ENCODE measurements around the gene KRTAP4-11.

The KRTAP4-11 gene

GRCh38 chr17:41105347-41105746, 12.8 kb downstream of the KRTAP4-11 start, which contains the start of gene KRTAP4-9:
TSS of gene KRTAP4-9 (plus strand) at chr17:41105389. CDS start at chr17:41105389, 0 bp downstream.
- 0 out of 2 replicates have a peak, but pooled peaks have one; percentile 15 for TF ChIP-seq REST (IDR thresholded peaks at IDR 0.05; ENCODE audit: low read depth)

- no peak for TF ChIP-seq MAX (IDR thresholded peaks at IDR 0.05)
- no peak for TF ChIP-seq RAD21 (IDR thresholded peaks at IDR 0.05; ENCODE audit: low read depth)
- no peak for TF ChIP-seq CREB1 (IDR thresholded peaks at IDR 0.05; ENCODE audit: low read depth)
- TF ChIP-seq TCF12 (IDR thresholded peaks at IDR 0.05; ENCODE audit: low read depth), result no peak
- no peak for TF ChIP-seq FOXM1 (IDR thresholded peaks at IDR 0.05; ENCODE audit: borderline replicate concordance, low read depth)
These were observed 14.3 kb downstream of the KRTAP4-11 start for GRCh38 chr17:41103896-41104295.

- no peak for TF ChIP-seq CREB1 (IDR thresholded peaks at IDR 0.05; ENCODE audit: low read depth)
- TF ChIP-seq CEBPB (IDR thresholded peaks at IDR 0.05), result no peak
- TF ChIP-seq FOXM1 (IDR thresholded peaks at IDR 0.05; ENCODE audit: borderline replicate concordance, low read depth), result no peak
- TF ChIP-seq TAF1 (IDR thresholded peaks at IDR 0.05; ENCODE audit: low read depth), result no peak
- no peak for TF ChIP-seq EGR1 (IDR thresholded peaks at IDR 0.05)
- no peak for TF ChIP-seq NFIC (IDR thresholded peaks at IDR 0.05)
- TF ChIP-seq TEAD4 (IDR thresholded peaks at IDR 0.05), result no peak
- TF ChIP-seq RAD21 (IDR thresholded peaks at IDR 0.05; ENCODE audit: low read depth), result no peak
- no peak for TF ChIP-seq MAX (IDR thresholded peaks at IDR 0.05)
- no peak for TF ChIP-seq EP300 (IDR thresholded peaks at IDR 0.05; ENCODE audit: borderline replicate concordance)
- TF ChIP-seq YY1 (IDR thresholded peaks at IDR 0.05; ENCODE audit: low read depth), result no peak
- no peak for TF ChIP-seq USF1 (IDR thresholded peaks at IDR 0.05)
- TF ChIP-seq TCF12 (IDR thresholded peaks at IDR 0.05; ENCODE audit: low read depth), result no peak
- TF ChIP-seq REST (IDR thresholded peaks at IDR 0.05; ENCODE audit: low read depth), result no peak
- TF ChIP-seq ZBTB7A (IDR thresholded peaks at IDR 0.05; ENCODE audit: low read depth), result no peak
These were observed 16.4 kb downstream of the KRTAP4-11 start, which contains the start of gene KRTAP4-16 for GRCh38 chr17:41101586-41102259. TSS of gene KRTAP4-16 (minus strand) at chr17:41102209. CDS start at chr17:41102209, 0 bp downstream.

- no peak for TF ChIP-seq MAX (IDR thresholded peaks at IDR 0.05)
- TF ChIP-seq CREB1 (IDR thresholded peaks at IDR 0.05; ENCODE audit: low read depth), result no peak
- no peak for TF ChIP-seq TAF1 (IDR thresholded peaks at IDR 0.05; ENCODE audit: low read depth)
- TF ChIP-seq YY1 (IDR thresholded peaks at IDR 0.05; ENCODE audit: low read depth), result no peak
- no peak for TF ChIP-seq NFIC (IDR thresholded peaks at IDR 0.05)
- TF ChIP-seq REST (IDR thresholded peaks at IDR 0.05; ENCODE audit: low read depth), result no peak
- no peak for TF ChIP-seq TEAD4 (IDR thresholded peaks at IDR 0.05)
- TF ChIP-seq TCF12 (IDR thresholded peaks at IDR 0.05; ENCODE audit: low read depth), result no peak
- no peak for TF ChIP-seq EP300 (IDR thresholded peaks at IDR 0.05; ENCODE audit: borderline replicate concordance)
- no peak for TF ChIP-seq ZBTB7A (IDR thresholded peaks at IDR 0.05; ENCODE audit: low read depth)
- no peak for TF ChIP-seq EGR1 (IDR thresholded peaks at IDR 0.05)
These were observed 19.7 kb downstream of the KRTAP4-11 start for GRCh38 chr17:41098481-41098880.

- TF ChIP-seq RAD21 (IDR thresholded peaks at IDR 0.05; ENCODE audit: low read depth) (no peak), MAX (IDR thresholded peaks at IDR 0.05) (no peak), USF1 (IDR thresholded peaks at IDR 0.05) (no peak), EP300 (IDR thresholded peaks at IDR 0.05; ENCODE audit: borderline replicate concordance) (no peak), REST (IDR thresholded peaks at IDR 0.05; ENCODE audit: low read depth) (no peak), NFIC (IDR thresholded peaks at IDR 0.05) (no peak), CREB1 (IDR thresholded peaks at IDR 0.05; ENCODE audit: low read depth) (no peak), YY1 (IDR thresholded peaks at IDR 0.05; ENCODE audit: low read depth) (no peak)
These were observed 20.1 kb downstream of the KRTAP4-11 start, which contains the start of gene KRTAP4-8 for GRCh38 chr17:41098042-41098441. TSS of gene KRTAP4-8 (minus strand) at chr17:41098142. CDS start at chr17:41098084, 58 bp downstream.

All from Ishikawa (cell line).